NCI-H1092 treated with DMSO at 0.1 percent for 48 hours (cell line): Measurements from ENCODE around the gene LLGL2.

Experiments used
- DNase-seq: peaks from one replicate; lab custom pipeline; 2025; lab: John Stamatoyannopoulos, UW

The LLGL2 gene

GRCh38 chr17:75521951-75522727 is 3.4 kb upstream of the LLGL2 start:
- no peak for DNase-seq

- DNase-seq, result no peak
Measured at GRCh38 chr17:75523647-75524046, 1.9 kb upstream of the LLGL2 start.

GRCh38 chr17:75524269-75524969 is 1.1 kb upstream of the LLGL2 start:
- no peak for DNase-seq

- DNase-seq, result no peak
Measured at GRCh38 chr17:75525806-75526554, 483 bp downstream of the LLGL2 start.

- DNase-seq, result no peak
Measured at GRCh38 chr17:75526555-75527270, 1.2 kb downstream of the LLGL2 start.

GRCh38 chr17:75530837-75531720 is 5.6 kb downstream of the LLGL2 start:
- DNase-seq, result no peak

GRCh38 chr17:75531721-75532072 is 6.2 kb downstream of the LLGL2 start:
- no peak for DNase-seq

GRCh38 chr17:75535119-75535537 is 9.6 kb downstream of the LLGL2 start:
- no peak for DNase-seq

GRCh38 chr17:75535871-75536270 is 10.4 kb downstream of the LLGL2 start:
- DNase-seq, result no peak

GRCh38 chr17:75536366-75536765 is 10.9 kb downstream of the LLGL2 start:
- DNase-seq, result no peak

GRCh38 chr17:75539967-75540729 is 14.7 kb downstream of the LLGL2 start:
- no peak for DNase-seq

- no peak for DNase-seq
Measured at GRCh38 chr17:75540923-75541503, 15.5 kb downstream of the LLGL2 start.

GRCh38 chr17:75542229-75542628 is 16.7 kb downstream of the LLGL2 start:
- no peak for DNase-seq

- DNase-seq, result no peak
Measured at GRCh38 chr17:75542728-75543336, 17.3 kb downstream of the LLGL2 start.

GRCh38 chr17:75544250-75544649 is 18.8 kb downstream of the LLGL2 start:
- DNase-seq, result no peak

GRCh38 chr17:75546181-75546580 is 20.7 kb downstream of the LLGL2 start:
- no peak for DNase-seq

- DNase-seq, result no peak
Measured at GRCh38 chr17:75547091-75547490, 21.6 kb downstream of the LLGL2 start.

- DNase-seq, result no peak
Measured at GRCh38 chr17:75548813-75549212, 23.3 kb downstream of the LLGL2 start.

GRCh38 chr17:75549246-75550138 is 24.0 kb downstream of the LLGL2 start:
- peak; percentile 26 for DNase-seq
